Mucosa of descending colon (tissue), 3 donors: ENCODE data around the gene SLC9A3. TPM values are rescaled to one million over a fixed set of nuclear protein-coding genes. Genes with fewer than 3 reads are reported as not detected.
A peak's percentile ranks its signal among the peaks of the same experiment; 100 is the strongest.

ENCODE experiments used
- ATAC-seq: fragments of 200-7000 bp; cut with Tn5 transposase; one replicate; pipeline ENCODE4 v1.9.1; 2020; ENCODE audit warnings: mild to moderate bottlenecking, moderate library complexity
- DNase-seq, 3 donors: peaks; one replicate each; pipeline ENCODE4 v3.0.0-alpha.2; 2020
- H3K36me3 ChIP-seq: fragments of 200-600 bp; one replicate; pipeline ENCODE4 v1.8.0; 2021; ENCODE audit warnings: low read depth, mild to moderate bottlenecking
- H3K4me1 ChIP-seq: fragments of 200-600 bp; one replicate; pipeline ENCODE4 v1.8.0; 2021; ENCODE audit warnings: low read depth, mild to moderate bottlenecking
- H3K4me3 ChIP-seq: fragments of 200-600 bp; one replicate; pipeline ENCODE4 v1.8.0; 2021; ENCODE audit warnings: mild to moderate bottlenecking
- H3K9me3 ChIP-seq: fragments of 200-600 bp; one replicate; pipeline ENCODE4 v1.8.0; 2021; ENCODE audit warnings: mild to moderate bottlenecking
- intact Hi-C, 2 donors: fragments of 100-400 bp; cut with DNase I in 1 of 2; cut with micrococcal nuclease in 1 of 2; formaldehyde crosslinking; loops; one replicate each; pipeline versions ENCODE4 v1.11.0 to v1.11.1; 2022; cut with DNase I, micrococcal nuclease
- total RNA-seq, 3 donors: library from RNA; stranded (reverse); fragmentation: NEBNext Ultra II Directional in 2 of 3; extraction: Animal tissue kit (Norgen Biotek cat#: 25700) in 2 of 3; gene quantifications; one replicate each; pipeline versions ENCODE4 v1.2.1 to v1.2.4, GENCODE V29; 2021 to 2023
- TF ChIP-seq, protein P1 (sequence below): fragments of 200-600 bp; IDR thresholded peaks from one replicate; pipeline ENCODE4 v1.8.0; 2022; ENCODE audit warnings: antibody characterized with exemption, mild to moderate bottlenecking
- donor health status: DM: no; HTN: no; CAD: no; lungs with moderate emphysema.
- donor health status: DM: no; HTN: no; CAD: no.
- donor health status: DM: no; HTN: yes; CAD: no.

The SLC9A3 gene
- total RNA-seq, 3 donors from 2014 or later: 29.2 to 272 (median 77.7) TPM

DNA sequence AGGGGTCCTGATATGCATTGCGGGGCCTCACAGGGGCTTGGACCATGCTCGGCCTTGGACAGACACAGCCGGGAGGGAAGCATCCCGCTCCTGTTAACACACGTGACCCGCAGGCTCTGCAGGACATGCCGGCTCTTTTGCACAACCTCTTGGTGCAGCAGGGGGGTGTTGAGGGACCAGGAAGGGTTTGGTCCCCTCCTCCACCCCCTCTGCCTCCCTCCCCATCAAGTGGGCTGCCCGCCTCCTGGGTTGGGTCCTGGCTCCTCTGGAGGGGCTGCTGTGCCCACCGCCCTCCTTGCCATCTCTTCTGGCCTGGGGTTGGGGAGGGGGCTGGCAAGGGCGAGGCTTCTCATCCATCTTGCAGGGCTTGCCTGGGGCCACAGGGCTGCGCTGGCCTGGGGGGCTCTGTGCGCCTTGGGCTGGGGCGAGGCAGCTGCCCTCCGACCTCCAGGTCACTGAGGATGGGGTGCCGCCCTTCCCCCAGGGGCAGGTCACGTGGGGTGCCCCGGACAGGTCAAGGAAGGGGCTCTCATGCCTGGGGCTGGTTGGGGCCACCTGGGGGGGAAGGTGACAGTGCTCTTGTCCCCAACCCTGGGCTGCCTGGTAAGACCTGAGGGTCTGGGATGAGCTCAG is 16.8 kb upstream of the SLC9A3 start:
- ATAC-seq (no peak), DNase-seq (peak in 2 of 3 donors; percentile 31 to 50)
- intact Hi-C loops: no loop called here
- Histone ChIP-seq H3K36me3 (no peaks in the 10 kb centered on the region), H3K4me1 (peaks cover 7% of the 10 kb centered on the region), H3K4me3 (no peak overlapping the region), H3K9me3 (no peaks in the 10 kb centered on the region)
- TF ChIP-seq, protein P1, sequence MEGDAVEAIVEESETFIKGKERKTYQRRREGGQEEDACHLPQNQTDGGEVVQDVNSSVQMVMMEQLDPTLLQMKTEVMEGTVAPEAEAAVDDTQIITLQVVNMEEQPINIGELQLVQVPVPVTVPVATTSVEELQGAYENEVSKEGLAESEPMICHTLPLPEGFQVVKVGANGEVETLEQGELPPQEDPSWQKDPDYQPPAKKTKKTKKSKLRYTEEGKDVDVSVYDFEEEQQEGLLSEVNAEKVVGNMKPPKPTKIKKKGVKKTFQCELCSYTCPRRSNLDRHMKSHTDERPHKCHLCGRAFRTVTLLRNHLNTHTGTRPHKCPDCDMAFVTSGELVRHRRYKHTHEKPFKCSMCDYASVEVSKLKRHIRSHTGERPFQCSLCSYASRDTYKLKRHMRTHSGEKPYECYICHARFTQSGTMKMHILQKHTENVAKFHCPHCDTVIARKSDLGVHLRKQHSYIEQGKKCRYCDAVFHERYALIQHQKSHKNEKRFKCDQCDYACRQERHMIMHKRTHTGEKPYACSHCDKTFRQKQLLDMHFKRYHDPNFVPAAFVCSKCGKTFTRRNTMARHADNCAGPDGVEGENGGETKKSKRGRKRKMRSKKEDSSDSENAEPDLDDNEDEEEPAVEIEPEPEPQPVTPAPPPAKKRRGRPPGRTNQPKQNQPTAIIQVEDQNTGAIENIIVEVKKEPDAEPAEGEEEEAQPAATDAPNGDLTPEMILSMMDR: no peak

- no peak for ATAC-seq
- H3K4me3 ChIP-seq: no peak overlapping the region
- H3K36me3 ChIP-seq: no peaks in the 10 kb centered on the region
- peak in 2 of 3 donors; percentile 23 to 39 for DNase-seq
- TF ChIP-seq, protein P1: no peak
- no peaks in the 10 kb centered on the region for H3K9me3 ChIP-seq
- H3K4me1 ChIP-seq: peaks cover 6% of the 10 kb centered on the region
- intact Hi-C loops: no loop called here
Measured at GRCh38 chr5:540071-540905, 16.0 kb upstream of the SLC9A3 start.

DNA sequence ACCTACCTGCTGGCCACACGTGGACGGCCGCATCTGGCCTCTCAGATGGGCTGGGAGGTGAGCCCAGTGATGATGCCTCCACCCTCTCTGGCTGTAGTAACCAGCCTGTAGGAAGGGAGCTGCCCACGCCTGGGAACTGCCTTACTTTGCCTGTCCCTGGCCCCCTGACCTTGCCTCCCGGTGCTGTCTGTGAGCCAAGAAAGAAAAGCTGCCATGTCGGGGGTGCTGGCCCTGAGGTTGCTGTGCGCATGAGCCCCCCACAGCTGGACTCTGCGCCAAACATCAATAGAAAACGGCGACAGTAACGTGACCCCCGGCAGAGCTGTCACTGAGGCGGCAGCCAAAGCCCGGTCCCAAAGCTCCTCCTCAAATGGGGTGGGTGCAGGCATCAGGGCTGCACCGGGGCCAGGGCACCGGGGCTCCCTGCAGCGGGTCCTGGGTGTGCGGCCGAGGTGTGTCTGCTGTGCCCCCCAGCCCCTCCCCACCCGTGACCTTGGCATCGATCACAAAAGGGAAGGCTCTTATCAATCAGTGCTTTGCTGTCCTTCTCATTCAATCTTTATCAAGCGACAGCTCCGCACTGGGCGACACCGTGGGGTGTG is 15.3 kb upstream of the SLC9A3 start:
- DNase-seq (peak in 1 of 3 donors; percentile 14), ATAC-seq (no peak)
- intact Hi-C loops: no loop called here
- H3K4me1 ChIP-seq: peaks cover 5% of the 10 kb centered on the region
- no peaks in the 10 kb centered on the region for H3K36me3 ChIP-seq
- H3K4me3 ChIP-seq: no peak overlapping the region
- TF ChIP-seq, protein P1: no peak
- H3K9me3 ChIP-seq: no peaks in the 10 kb centered on the region

DNA sequence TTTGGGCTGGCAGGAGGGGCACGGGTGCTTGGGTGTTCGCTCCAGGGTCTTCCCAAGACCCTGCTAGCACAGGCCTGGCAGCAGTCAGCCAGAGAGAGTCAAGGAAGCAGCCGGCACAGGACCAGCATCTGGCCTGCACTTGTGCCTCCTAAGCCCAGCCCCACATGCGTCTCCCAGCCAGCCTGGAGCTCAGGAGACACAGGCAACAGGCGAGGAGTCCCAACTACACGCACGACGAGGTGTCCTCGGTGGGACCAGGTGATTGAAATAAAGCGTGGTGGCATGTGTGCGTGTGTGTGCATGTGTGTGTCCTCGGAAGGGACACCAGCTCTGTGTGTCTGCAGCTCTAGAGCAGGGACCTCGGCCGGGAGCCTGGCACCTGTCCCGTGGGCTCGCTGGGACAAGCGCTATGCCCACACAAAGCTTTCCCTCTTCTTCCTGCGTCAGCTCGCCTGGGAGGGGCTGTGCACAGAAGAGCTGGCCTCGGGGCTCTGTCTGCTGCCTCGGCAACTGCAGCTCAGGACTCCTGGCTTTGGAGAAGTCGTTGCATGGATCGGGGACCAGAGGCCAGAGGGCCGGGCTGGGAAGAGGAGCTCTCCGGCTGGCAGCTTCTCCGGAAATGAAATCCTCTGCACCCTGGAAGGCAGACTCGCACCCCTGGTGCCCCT is 14.7 kb upstream of the SLC9A3 start:
- Histone ChIP-seq H3K4me3 (no peak overlapping the region), H3K9me3 (no peaks in the 10 kb centered on the region), H3K4me1 (no peaks in the 10 kb centered on the region), H3K36me3 (no peaks in the 10 kb centered on the region)
- DNase-seq (peak in 1 of 3 donors; percentile 17), ATAC-seq (no peak)
- TF ChIP-seq, protein P1: no peak
- intact Hi-C loops: no loop called here

GRCh38 chr5:538271-538771 is 14.1 kb upstream of the SLC9A3 start:
- intact Hi-C loops: no loop called here

More at GRCh38 chr5:538271-538771, 14.1 kb upstream of the SLC9A3 start:
- H3K4me3 ChIP-seq: no peak overlapping the region
- no peaks in the 10 kb centered on the region for H3K9me3 ChIP-seq
- ATAC-seq (no peak), DNase-seq (peak in 2 of 3 donors; percentile 14 to 48)
- H3K36me3 ChIP-seq: no peaks in the 10 kb centered on the region
- H3K4me1 ChIP-seq: no peaks in the 10 kb centered on the region
- TF ChIP-seq, protein P1: no peak
